HG03571 (cell line): ENCODE data around the gene IGSF21.

Experiments used
- ATAC-seq: cut with Tn5 transposase; IDR thresholded peaks from one replicate; pipeline ENCODE4 v1.9.1; 2021; ENCODE audit not compliant: unreplicated experiment

The IGSF21 gene

GRCh38 chr1:18175530-18176377 lies 68.2 kb downstream of the IGSF21 start:
- ATAC-seq, result no peak

GRCh38 chr1:18176619-18177018 lies 69.0 kb downstream of the IGSF21 start:
- no peak for ATAC-seq

GRCh38 chr1:18178111-18178510 lies 70.5 kb downstream of the IGSF21 start:
- ATAC-seq, result no peak

- no peak for ATAC-seq
These were observed 71.4 kb downstream of the IGSF21 start for GRCh38 chr1:18179009-18179408.

GRCh38 chr1:18182398-18183160 lies 75.0 kb downstream of the IGSF21 start:
- no peak for ATAC-seq

GRCh38 chr1:18183533-18183932 lies 75.9 kb downstream of the IGSF21 start:
- no peak for ATAC-seq

GRCh38 chr1:18187054-18187453 lies 79.5 kb downstream of the IGSF21 start:
- ATAC-seq, result no peak

- ATAC-seq, result no peak
These were observed 81.4 kb downstream of the IGSF21 start for GRCh38 chr1:18188820-18189517.

- no peak for ATAC-seq
These were observed 83.0 kb downstream of the IGSF21 start for GRCh38 chr1:18190598-18190997.

GRCh38 chr1:18191037-18191436 lies 83.4 kb downstream of the IGSF21 start:
- ATAC-seq, result no peak

- ATAC-seq, result no peak
These were observed 84.0 kb downstream of the IGSF21 start for GRCh38 chr1:18191481-18192155.

GRCh38 chr1:18192182-18192581 lies 84.6 kb downstream of the IGSF21 start:
- no peak for ATAC-seq

GRCh38 chr1:18192974-18193373 lies 85.4 kb downstream of the IGSF21 start:
- ATAC-seq, result no peak

- no peak for ATAC-seq
These were observed 89.7 kb downstream of the IGSF21 start for GRCh38 chr1:18197299-18197698.

- no peak for ATAC-seq
These were observed 90.7 kb downstream of the IGSF21 start for GRCh38 chr1:18198260-18198659.

- no peak for ATAC-seq
These were observed 91.9 kb downstream of the IGSF21 start for GRCh38 chr1:18199462-18199861.

- ATAC-seq, result no peak
These were observed 92.6 kb downstream of the IGSF21 start for GRCh38 chr1:18200136-18200717.

GRCh38 chr1:18200918-18201317 lies 93.3 kb downstream of the IGSF21 start:
- no peak for ATAC-seq

GRCh38 chr1:18201997-18202719 lies 94.6 kb downstream of the IGSF21 start:
- no peak for ATAC-seq

GRCh38 chr1:18203645-18204044 lies 96.0 kb downstream of the IGSF21 start:
- ATAC-seq, result no peak
